GM19452 (cell line): ENCODE measurements around the gene DBN1.

Experiments
- ATAC-seq: cut with Tn5 transposase; IDR thresholded peaks from one replicate; pipeline ENCODE4 v1.9.1; 2021; ENCODE audit not compliant: unreplicated experiment

DBN1 gene

GRCh38 chr5:177505075-177505474 is 31.6 kb upstream of the DBN1 start:
- no peak for ATAC-seq

- no peak for ATAC-seq
Observed at GRCh38 chr5:177504086-177505056, 30.9 kb upstream of the DBN1 start.

- no peak for ATAC-seq
Observed at GRCh38 chr5:177503351-177504085, 30.1 kb upstream of the DBN1 start.

GRCh38 chr5:177502886-177503285 is 29.5 kb upstream of the DBN1 start:
- ATAC-seq, result no peak

- ATAC-seq, result no peak
Observed at GRCh38 chr5:177501874-177502678, 28.6 kb upstream of the DBN1 start.

- peak; percentile 31 for ATAC-seq
Observed at GRCh38 chr5:177500685-177501522, 27.5 kb upstream of the DBN1 start.

- no peak for ATAC-seq
Observed at GRCh38 chr5:177499842-177500241, 26.4 kb upstream of the DBN1 start.

GRCh38 chr5:177498013-177498787 is 24.8 kb upstream of the DBN1 start:
- ATAC-seq, result no peak

- peak; percentile 68 for ATAC-seq
Observed at GRCh38 chr5:177497292-177498012, 24.0 kb upstream of the DBN1 start, which contains the start of gene PDLIM7. Gene PDLIM7 (minus strand): TSS chr5:177497604. CDS start chr5:177496512, 1,092 bp downstream.

GRCh38 chr5:177496727-177497291 is 23.4 kb upstream of the DBN1 start:
- ATAC-seq, result peak; percentile 0

GRCh38 chr5:177496070-177496726 is 22.8 kb upstream of the DBN1 start:
- no peak for ATAC-seq

- ATAC-seq, result no peak
Observed at GRCh38 chr5:177495243-177496060, 22.0 kb upstream of the DBN1 start.

- no peak for ATAC-seq
Observed at GRCh38 chr5:177494346-177495195, 21.1 kb upstream of the DBN1 start.

- no peak for ATAC-seq
Observed at GRCh38 chr5:177493795-177494345, 20.4 kb upstream of the DBN1 start.

- no peak for ATAC-seq
Observed at GRCh38 chr5:177492841-177493240, 19.4 kb upstream of the DBN1 start.
